GM18520 (cell line): ENCODE results near the gene TUBA8.
"Not testable (repeated sequence)": the region's sequence is repeated elsewhere in the genome, so short reads cannot be mapped to it uniquely, and the experiment has no call there.

Experiments used
- ATAC-seq: cut with Tn5 transposase; IDR thresholded peaks from one replicate; pipeline ENCODE4 v1.9.1; 2021; ENCODE audit not compliant: unreplicated experiment

TUBA8 gene

DNA sequence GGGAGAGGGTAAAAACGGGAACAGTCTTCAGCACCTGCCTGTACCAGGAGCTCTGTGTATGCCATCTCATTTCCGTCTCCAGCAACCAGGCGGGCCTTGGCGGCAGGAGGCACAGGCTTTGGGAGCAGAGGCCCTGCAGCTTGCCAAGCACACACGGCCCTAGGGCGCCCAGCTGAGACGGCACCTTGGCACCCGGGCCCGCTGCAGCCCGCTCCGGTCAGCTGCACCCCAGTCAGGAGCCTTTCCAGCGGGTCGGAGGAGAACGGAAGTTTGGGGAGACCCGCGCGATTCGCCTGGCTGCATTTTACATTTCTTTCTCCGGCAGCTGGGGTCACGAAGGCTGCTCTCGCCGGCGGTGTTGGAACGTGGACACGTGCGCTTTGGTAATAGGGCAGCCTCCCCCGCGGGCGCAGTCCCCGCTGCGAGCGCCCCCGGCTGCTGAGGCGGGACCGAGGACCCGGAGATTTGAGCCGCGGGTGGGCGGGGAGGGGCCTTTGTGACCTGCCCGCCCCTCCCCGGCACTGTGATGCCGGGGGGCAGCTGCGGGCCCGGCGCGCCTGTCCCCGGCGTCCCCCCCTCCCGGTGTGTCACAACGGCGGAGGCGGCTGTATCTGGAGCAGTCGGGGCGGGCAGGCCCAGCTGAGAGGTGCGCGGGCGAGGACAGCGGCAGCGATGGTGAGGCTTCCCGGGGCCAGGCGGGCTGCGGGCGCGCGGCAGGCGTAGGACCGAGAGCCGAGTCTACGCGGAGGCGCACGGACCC, at the start of gene TUBA8:
TSS of gene TUBA8 (plus strand) at position 616 of the 760 bp plus-strand sequence. CDS start at position 673, 57 bp downstream.
- no peak for ATAC-seq

DNA sequence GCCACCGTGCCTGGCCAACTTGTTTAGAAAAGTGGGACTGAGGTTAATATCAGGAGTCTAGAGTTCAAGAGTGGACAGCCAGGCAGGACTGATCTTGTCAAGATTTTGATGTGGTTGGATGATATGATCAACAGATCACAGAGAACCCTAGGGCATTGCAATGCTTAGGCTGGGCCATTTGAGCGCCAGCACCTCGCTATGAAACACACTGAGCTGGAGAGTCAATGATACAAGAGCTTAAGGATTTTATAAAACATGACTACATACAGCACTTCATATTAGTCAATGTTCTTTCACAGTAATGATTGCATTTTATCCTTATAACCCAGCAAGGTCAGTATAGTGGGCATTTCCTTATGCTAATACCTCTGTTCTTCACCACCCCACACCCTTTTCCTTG, 48.2 kb upstream of the TUBA8 start:
- no peak for ATAC-seq

DNA sequence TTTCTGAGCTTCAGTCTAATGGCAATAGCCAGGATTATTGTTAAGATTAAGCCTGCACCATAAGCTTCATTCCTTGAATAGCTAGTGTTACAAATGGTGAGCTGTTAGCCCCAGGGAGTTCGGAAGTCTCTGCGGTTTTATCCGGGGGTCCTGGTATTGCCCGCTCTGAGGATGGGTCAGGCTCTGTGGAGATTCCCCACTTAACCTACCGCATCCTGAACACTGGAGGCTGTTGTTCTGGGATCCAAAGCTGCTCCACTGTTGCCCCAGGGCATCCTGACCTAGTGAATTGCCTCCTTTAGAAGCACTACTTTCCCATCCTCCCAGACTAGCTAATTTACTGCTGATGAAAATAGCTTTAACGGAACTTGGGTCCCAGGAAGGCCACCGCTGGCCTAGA, 47.3 kb upstream of the TUBA8 start:
- ATAC-seq, result no peak

DNA sequence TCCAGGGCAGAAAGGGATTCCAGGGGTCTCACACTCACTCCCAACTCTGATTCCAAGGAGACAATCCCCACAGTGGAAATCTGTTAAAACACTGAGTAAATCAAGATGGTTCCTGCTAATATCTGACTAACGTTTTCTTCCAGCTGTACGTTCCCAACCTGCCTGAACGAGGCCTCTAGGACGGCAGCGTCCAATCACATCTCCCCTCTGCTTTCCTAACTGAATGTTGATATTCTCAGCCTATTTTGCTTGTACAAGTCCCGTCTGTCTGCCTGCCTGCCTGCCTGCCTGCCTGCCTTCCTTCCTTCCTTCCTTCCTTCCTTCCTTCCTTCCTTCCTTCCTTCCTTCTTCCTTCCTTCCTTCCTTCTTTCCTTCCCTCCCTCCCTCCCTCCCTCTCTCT, 46.9 kb upstream of the TUBA8 start:
- ATAC-seq, result not testable (repeated sequence)

DNA sequence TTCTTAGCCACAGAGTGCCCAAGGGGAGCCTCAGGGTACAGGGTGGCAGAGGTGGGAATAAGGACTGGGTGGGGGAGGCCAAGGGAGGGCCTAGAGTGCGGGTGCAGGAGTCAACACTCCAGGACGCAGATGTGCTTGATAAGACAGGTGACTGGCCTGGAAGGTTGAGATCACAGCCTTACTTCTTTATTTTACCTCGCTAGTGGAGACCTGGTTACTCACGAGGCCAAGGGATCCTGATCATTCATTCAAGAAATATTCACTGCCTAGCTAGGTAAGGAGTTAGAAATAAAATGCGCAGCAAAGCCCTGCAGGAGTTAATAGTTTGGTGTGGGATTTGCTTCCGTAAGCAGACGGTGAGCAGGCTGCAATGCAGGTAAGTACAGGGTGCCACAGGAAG, 46.0 kb upstream of the TUBA8 start:
- ATAC-seq, result no peak

DNA sequence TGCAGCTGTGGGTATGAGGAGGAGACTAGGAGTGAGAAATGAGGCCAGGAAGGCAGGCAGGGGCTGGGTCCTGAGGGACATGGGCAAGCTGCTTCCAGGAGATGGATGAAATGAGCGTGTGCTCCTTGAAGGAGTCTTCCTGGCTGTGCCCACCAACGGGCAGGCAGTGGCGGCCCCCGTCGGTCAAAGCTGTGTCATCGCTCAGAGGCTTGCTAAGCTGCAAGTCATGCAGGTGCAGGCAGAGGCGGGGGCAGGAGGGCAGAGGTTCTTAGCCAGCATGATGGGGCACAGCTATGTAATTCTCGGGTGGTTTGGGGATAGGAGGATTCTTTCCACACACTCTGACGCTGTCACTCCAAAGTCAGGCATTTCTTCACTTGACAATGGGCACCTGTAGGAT, 45.4 kb upstream of the TUBA8 start:
- no peak for ATAC-seq

DNA sequence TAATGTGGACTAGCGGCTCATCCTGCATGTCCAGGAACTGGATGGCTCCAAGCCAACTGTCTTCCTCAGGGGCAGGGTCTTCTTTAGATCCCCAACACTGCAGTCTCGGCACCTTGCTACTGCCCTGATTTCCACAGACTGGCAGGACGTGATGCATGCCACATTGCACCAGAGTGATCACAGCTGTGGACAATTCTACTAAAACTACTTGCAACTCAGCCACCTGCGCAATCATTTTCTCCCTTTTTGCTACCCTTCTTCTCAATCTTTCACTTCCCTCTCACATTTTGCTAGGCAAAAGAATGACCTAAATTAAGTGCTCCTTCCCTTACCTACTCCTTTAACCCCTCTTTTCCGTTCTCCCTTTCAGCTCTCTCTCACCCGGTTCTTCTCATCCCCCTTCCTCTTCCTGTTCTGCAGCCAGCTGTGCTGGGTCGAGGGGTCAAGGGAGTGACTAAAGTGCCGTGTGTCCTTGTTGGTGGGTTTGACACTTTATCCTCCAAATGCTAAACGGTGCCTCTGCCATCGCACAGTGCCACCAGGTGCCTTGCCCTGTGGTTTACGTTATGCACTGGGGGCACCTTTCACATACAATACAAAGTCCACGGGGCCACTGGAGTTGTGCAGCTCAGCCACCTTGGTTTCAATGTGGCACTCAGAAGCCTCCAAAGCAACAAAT, 44.3 kb upstream of the TUBA8 start:
- ATAC-seq, result no peak

DNA sequence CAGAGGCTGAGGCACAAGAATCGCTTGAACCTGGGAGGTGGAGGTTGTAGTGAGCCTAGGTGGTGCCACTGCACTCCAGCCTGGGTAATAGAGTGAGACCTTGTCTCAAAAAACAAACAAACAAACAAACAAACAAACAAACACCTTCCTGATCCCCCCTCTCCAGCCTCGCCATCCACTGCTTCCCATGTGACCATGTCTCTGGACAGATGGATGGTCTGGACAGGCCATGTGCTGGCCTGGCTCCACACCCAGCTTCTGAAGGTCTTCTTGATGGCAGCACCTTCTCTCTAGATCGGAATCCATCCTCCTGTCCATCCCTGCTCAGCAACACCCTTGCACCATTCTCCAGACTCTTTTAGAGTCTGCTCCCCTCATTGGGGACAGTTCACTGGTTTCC, 43.5 kb upstream of the TUBA8 start:
- no peak for ATAC-seq

DNA sequence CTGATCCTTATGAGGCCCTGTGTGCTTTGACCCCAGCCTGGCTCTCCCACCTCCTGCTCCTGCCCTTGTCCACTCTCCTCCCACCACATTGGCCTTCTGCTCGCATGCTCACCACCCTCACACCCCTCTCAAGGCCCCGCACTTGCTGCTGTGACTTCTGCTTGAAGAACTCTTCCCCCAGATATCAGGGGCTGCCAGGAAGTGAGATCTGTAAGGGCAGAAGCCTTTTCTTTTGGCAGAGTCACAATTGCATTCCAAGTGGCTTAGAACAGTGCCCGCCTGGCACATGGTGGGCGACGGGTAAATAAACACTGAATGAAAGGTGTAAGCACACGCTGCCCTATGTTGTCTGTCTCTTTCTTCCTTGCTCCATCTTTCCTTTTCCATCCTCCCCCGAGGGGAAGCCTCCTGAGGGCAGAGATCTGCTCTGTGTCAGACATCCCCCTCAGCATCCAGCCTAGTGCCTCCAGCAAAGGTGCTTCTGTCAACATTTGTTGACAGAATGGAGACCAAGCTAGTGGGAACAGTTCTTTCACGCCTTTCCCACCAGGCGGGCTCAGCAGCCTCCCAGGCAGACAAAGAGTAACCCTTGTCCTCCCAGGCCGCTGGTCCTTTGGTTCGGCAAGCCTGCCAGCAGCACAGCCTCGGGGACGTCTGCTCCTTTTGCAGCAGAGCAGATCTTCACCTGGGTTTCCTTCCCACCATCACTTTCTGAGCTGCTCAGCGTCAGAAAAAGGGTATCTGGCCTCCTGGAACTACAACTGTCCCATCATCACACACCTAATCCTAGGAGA, 42.9 kb upstream of the TUBA8 start:
- ATAC-seq, result no peak

DNA sequence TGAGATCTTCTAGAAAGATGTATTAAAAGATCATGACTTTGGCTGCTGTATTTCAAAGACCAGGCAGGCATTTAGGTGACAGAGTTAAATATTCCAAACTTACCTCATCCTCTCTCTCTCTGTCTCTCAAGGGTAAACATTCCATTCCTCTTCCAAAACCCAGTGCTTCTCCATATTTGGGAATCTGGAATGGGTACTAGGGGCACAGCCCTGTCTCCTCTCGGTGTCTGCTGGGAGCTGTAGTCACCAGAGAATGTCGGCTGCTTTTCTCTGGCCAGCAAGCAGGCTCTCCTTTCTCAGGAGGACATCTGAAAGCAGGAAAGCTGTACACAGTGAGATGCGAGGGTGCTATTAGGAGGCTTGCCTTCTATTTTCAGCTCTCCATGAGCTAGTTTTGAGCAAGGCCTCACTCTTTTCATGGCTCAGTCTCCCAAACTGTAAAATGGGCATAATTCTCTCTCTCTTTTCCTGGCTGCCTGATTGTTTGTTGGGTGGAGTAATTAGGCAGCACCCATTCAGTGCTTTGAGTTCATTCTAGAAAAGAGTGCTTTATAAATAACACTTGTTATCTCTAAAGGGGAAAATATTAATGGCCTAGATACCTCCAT, 42.1 kb upstream of the TUBA8 start:
- ATAC-seq, result no peak

DNA sequence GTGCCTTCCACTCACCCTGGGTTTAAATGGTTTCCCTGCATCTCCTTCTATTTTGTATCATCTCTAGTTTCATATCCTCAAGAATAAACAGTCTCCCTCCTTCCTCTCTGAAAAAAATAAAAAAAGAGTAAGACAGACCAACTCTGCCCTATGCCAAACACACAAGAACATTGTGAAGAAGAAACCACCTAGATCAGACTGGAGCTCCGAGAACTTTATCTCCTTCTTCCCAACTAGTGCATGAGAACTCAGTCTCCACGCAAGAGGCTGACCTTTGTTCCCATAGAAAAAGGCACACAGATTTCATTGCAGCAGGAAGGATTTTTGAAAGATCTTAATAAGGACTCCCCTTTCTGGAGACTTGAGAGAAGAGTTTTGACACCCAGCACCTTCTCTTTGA, 41.6 kb upstream of the TUBA8 start:
- no peak for ATAC-seq

DNA sequence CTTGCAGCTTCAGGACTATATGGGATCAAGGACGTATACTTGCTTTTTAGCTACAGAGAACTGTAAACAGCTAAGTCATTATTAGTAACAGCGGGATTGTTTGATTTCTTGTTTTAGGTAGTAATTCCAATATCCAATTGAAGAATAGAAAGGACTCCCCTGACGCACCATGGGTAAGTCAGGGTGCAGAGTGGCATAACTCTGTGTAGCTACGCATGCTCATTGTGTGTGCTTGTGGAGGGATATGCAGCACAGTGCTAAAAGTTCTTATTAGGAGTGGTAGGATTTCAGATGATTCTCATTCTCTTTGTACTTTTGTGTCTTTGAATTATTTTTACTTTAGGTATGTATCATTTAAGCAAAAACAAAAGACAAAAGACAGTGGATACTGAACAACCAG, 40.6 kb upstream of the TUBA8 start:
- ATAC-seq, result no peak

DNA sequence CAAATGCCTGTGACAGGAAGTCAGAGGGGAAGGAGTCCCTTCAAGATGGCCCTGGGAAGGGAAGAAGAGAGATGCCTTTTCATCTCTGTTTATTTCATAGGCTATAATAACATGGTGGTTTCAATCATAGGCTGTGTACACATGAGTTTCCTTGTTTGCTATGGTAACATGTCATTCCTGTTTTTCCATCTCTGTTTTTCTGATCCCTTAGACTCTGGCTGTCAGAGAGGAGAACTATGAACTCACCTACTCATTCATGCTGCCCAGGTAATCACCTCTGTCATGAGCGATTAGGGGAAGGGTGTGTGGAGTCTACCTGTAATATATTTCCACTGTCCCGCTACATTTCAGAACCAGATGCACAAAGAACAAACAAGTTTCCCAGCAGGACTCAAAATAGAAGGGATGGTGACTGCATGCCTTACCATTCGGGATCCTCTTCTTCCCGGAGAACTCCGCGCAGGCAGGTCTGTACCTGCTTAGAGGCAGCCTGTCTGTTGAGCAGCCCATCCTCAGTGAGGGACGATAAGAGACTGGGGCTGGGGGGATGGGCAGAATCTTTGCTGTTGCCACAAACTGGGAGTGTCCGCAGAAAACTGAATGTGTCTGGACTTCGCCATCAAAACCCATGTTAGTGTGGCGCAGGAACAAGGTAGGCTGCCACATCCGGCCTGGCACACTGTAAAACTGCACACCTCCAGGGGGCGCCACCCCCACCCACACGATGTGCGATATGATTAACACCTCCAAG, 39.9 kb upstream of the TUBA8 start:
- ATAC-seq, result no peak

DNA sequence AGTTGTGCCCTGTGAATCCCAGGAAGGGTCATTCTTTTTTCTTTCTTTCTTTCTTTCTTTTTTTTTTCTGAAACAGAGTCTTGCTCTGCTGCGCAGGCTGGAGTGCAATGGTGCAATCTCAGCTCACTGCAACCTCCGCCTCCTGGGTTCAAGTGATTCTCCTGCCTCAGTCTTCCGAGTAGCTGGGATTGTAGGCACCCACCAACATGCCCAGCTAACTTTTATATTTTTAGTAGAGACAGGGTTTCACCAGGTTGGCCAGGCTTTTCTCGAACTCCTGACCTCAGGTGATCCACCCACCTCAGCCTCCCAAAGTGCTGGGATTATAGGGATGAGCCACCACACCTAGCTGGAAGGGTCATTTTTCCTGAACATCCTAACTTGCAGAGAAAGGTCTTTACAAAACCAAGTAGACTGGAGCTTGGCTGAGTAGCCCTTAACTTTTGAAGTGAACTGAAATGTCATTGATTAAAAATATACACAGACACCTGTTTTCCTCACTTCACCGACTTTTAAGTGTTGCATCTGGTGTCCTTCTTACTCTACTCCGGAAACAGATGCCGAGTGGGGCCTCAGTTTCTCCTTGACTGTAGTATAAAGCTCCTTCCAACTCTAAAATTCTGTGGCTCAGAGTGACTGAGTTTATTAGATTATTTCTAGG, 39.2 kb upstream of the TUBA8 start:
- ATAC-seq, result not testable (repeated sequence)

DNA sequence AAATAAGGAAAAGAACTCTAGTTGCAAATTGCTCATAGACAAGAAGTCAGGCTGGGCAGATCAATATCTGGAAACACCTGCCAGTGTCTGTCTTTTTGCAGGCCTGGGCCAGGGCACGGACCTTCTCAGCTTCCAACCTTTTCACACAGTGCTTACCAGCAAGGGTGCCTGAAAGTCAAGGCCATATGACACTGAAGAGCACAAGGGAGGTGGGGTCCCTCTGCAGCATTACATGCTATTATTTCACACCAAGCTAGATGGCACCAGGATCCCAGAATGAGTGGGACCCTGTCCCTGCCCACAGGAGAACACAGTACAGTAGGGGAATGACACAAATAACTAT, 38.7 kb upstream of the TUBA8 start:
- no peak for ATAC-seq

DNA sequence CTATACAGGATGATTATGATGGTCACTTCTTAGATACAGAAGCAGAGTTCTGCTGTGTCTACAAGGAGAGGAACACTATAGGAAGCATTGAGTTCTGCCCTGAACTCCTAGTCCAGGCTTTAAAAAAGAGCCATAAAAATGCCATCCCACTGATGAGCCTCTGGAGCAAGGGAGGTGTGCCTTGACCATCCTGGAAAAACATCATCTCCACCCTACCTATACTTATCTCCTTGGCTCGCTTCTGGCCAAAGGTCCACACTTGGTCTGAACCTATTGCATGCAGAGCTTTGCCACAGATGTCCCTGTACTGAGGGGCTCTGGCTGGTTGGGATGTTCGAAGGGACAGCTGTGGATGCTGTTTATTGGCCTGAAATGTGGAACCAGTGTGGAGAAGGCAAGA, 37.1 kb upstream of the TUBA8 start:
- ATAC-seq, result no peak

DNA sequence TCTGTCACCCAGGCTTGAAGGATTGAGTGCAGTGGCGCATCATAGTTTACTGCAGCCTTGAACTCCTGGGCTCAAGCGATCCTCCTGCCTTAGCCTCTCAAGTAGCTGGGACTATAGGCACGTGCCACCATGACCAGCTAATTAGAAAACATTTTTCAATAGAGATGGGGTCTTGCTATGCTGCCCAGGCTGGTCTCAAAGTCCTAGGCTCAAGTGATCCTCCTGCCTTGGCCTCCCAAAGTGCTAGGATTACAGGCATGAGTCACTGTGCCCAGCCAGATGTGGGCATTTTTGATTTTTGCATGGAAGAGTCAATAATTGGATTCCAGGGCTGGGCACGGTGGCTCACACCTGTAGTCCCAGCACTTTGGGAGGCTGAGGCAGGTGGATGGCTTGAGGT, 36.7 kb upstream of the TUBA8 start:
- not testable (repeated sequence) for ATAC-seq

DNA sequence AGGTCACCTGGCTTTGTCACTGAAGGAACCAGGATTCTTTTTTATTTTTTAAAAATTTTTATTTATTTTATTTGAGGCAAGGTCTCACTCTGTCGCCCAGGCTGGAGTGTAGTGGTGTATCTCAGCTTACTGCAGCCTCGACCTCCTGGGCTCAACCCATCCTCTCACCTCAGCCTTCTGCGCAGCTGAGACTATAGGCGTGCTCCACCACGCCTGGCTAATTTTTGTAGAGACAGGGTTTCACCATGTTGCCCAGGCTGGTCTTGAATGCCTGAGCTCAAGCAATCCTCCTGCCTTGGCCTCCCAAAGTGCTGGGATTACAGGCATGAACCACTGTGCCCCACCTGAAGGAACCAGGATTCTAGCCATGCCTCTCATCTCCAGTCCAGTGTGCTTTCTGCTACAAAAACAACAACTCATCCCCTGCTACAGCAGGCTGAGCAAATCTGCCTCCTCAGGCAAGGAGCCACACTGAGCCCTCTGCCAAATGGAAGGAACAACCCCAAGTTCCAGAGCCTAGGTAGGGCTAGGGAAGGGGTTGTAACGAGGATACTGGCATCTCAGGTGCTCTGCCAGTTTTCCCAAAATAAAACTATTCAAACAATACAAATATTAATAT, 35.4 kb upstream of the TUBA8 start:
- ATAC-seq, result no peak

DNA sequence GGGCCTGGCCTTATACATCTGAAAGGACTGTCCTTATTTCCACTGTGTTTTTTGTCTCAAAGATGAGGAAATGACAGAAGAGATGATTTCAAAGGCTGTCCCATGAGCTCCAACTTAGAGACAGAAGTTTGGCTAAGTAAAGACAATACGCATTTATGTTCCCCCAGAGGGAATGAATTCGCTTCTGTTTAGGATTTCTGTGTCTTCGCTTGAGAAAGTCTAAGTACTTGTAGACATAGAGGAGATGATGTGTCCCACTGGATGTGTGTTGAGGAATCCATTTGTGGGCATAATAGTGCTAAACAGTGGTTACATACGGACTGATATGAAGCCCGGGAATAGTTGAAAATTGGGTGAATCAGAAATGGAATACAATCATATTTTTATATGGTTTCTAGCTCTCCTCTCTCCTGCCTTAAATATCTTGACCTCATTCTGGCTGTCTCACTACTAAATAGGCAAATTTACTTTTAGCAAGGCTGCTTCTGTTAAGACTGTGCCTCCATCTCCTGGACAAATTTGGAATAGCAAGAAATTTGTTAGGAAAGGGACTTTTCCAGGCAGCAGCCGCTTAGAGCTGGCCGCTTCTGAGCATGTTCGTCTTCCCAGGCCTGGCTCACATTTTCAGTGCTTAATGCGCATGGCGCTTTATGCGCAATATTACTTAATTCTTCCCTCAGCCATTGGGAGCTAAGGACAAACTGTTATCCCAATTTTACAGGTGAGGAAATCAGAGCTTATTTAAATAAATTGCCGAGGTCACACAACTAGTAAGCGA, 34.7 kb upstream of the TUBA8 start:
- no peak for ATAC-seq
